Lower lobe of right lung (tissue), 2 donors: Measurements from ENCODE around the gene DUSP2. TPM values are rescaled to one million over a fixed set of nuclear protein-coding genes. Genes with fewer than 3 reads are reported as not detected.

Experiments used
- ATAC-seq, 2 donors: fragments of 200-7000 bp; cut with Tn5 transposase; one replicate each; pipeline ENCODE4 v1.9.1; 2020 to 2022; ENCODE audit warnings: mild to moderate bottlenecking in 2 of 2, moderate library complexity in 2 of 2
- DNase-seq: peaks from one replicate; pipeline ENCODE4 v3.0.0-alpha.2; 2020
- H3K27ac ChIP-seq: fragments of 200-600 bp; one replicate; pipeline ENCODE4 v1.8.0; 2022
- H3K27me3 ChIP-seq: fragments of 200-600 bp; one replicate; pipeline ENCODE4 v1.8.0; 2022; ENCODE audit warnings: low read depth
- H3K36me3 ChIP-seq: fragments of 200-600 bp; one replicate; pipeline ENCODE4 v1.8.0; 2022; ENCODE audit warnings: mild to moderate bottlenecking
- H3K4me1 ChIP-seq: fragments of 200-600 bp; one replicate; pipeline ENCODE4 v1.8.0; 2022
- H3K4me3 ChIP-seq: fragments of 200-600 bp; one replicate; pipeline ENCODE4 v1.8.0; 2022; ENCODE audit warnings: mild to moderate bottlenecking
- H3K9me3 ChIP-seq: fragments of 200-600 bp; one replicate; pipeline ENCODE4 v1.8.0; 2022
- intact Hi-C: fragments of 100-400 bp; cut with DNase I; formaldehyde crosslinking; loops from one replicate; pipeline ENCODE4 v1.11.0; 2022
- total RNA-seq: library from RNA; stranded (reverse); fragmentation: NEBNext Ultra II Directional; extraction: Animal tissue kit (Norgen Biotek cat#: 25700); gene quantifications from one replicate; pipeline ENCODE4 v1.2.1, GENCODE V29; 2021
- TF ChIP-seq, protein P1 (sequence below): fragments of 200-600 bp; IDR thresholded peaks from one replicate; pipeline ENCODE4 v1.8.0; 2022; ENCODE audit warnings: antibody characterized with exemption, mild to moderate bottlenecking
- donor health status: DM: no; HTN: yes; CAD: no; lungs with severe emphysema.

Gene DUSP2
- total RNA-seq, 1 donor from 2014 or later, result 5.5 TPM

DNA sequence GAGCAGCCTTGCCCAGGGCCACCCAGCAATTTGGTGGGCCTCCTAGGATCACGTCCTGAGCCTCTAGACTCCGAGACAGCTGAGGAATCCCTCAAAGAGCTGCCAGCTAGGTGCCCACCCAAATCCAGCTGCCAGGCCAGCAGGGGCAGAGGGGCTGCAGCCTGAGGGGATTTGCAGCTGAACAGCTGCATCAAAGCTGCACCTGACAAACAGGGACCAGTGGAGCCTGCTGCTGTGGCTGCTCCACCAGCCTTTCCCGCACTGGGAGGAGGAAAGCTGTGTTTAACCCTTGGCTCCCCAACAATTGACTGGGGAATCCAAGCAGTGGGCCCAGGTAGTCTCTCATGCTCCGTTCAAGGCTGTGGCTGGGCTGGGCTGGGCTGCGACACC, 37.1 kb downstream of the DUSP2 start:
- Histone ChIP-seq H3K4me3 (no peak overlapping the region), H3K4me1 (no peaks in the 10 kb centered on the region), H3K9me3 (peaks cover 9% of the 10 kb centered on the region), H3K27me3 (peaks cover 6% of the 10 kb centered on the region), H3K36me3 (no peaks in the 10 kb centered on the region), H3K27ac (no peak overlapping the region)
- TF ChIP-seq, protein P1, sequence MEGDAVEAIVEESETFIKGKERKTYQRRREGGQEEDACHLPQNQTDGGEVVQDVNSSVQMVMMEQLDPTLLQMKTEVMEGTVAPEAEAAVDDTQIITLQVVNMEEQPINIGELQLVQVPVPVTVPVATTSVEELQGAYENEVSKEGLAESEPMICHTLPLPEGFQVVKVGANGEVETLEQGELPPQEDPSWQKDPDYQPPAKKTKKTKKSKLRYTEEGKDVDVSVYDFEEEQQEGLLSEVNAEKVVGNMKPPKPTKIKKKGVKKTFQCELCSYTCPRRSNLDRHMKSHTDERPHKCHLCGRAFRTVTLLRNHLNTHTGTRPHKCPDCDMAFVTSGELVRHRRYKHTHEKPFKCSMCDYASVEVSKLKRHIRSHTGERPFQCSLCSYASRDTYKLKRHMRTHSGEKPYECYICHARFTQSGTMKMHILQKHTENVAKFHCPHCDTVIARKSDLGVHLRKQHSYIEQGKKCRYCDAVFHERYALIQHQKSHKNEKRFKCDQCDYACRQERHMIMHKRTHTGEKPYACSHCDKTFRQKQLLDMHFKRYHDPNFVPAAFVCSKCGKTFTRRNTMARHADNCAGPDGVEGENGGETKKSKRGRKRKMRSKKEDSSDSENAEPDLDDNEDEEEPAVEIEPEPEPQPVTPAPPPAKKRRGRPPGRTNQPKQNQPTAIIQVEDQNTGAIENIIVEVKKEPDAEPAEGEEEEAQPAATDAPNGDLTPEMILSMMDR, result no peak
- no peak for ATAC-seq
- peak; percentile 17 for DNase-seq
- intact Hi-C loops, result no loop called here

DNA sequence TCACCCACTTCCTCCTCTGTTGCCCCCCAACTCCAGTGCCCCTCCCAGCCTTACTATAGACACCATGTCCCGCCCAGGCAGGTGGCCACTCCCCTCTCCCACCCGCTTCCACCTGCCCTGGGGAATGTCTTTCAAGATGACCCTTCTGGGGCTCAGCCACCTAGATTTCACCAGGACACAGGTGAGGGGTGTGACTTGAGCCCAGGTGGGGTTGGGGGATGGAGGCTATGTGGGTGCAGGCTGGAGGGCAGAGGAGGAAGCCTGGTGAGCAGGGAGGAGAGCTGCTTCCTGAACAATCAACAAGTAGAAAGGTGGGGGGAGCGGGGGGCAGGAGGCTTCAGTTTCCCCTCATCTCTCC, 37.6 kb downstream of the DUSP2 start:
- DNase-seq, result peak; percentile 23
- ATAC-seq, result no peak
- no peaks in the 10 kb centered on the region for H3K4me1 ChIP-seq
- H3K36me3 ChIP-seq, result no peaks in the 10 kb centered on the region
- peaks cover 9% of the 10 kb centered on the region for H3K9me3 ChIP-seq
- H3K4me3 ChIP-seq, result no peak overlapping the region
- peaks cover 6% of the 10 kb centered on the region for H3K27me3 ChIP-seq
- intact Hi-C loops, result no loop called here
- TF ChIP-seq, protein P1, result no peak
- no peak overlapping the region for H3K27ac ChIP-seq

DNA sequence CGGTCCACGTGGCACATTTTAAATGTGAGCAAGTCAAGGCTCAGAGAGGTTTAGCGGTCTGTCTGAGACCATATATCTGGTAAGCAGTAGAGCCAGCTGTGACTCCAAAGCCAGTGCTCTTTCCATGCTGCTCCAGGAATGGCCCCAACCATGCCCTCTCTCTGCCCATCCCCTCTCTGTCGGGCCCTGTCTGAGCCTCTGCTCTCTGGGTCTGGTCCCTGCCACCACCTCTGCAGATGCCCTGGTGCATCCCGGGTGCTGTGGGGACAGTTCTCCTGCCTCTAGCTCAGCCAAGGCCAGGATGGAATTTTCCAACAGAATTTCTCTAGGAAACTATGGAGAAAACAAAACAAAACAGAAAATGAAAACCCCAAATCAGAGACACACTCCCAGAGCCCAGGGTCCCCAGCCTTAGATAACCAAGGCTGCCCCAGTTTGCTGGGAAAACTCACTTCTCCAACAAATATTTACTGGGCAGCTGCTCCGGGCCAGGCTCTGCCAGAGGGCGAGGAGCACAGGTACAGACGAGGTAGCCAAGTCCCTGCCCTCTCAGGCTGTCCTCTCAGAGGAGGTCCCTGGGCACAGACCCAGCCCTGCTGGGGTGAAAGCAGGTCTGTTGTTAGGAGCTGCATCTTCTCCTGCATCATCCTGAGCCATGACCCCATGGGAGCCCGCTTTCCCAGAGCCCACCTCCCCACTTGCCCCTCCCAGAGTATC, 38.1 kb downstream of the DUSP2 start:
- no peak overlapping the region for H3K4me3 ChIP-seq
- H3K27me3 ChIP-seq, result peaks cover 6% of the 10 kb centered on the region
- H3K36me3 ChIP-seq, result no peaks in the 10 kb centered on the region
- ATAC-seq, result no peak
- TF ChIP-seq, protein P1, result no peak
- intact Hi-C loops, result no loop called here
- H3K4me1 ChIP-seq, result no peaks in the 10 kb centered on the region
- DNase-seq, result peak; percentile 17
- H3K27ac ChIP-seq, result no peak overlapping the region
- H3K9me3 ChIP-seq, result peaks cover 9% of the 10 kb centered on the region

DNA sequence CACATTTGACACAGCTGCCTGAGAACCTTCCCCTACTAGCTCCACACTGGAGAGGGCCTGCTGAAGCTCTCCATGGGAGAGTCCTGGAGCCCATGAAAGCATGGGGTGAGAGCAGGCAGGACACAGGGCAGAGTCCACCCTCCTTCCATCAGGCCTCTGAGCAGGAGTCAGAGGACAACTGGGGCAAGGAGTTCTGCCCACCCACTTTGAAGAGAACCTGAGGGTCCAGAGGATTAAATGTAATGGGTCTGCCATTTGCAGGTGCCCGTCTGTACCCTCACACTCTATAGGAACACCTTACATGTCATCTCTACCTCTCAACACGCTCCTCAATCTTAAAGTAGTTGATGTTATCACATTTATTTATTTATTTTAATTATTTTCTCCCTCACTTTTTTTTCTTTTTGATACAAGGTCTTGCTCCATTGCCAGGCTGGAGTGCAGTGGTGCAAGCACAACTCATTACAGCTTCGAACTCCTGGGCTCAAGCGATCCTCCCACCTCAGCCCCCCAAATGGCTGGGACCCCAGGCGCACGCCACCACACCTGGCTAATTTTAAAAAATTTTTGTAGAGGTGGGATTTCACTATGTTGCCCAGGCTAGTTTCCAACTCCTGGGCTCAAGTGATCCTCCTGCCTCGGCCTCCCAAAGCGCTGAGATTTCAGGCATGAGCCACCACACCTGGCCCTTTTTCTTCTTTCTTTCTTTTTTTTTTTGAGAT, 39.1 kb downstream of the DUSP2 start:
- Histone ChIP-seq H3K4me1 (no peaks in the 10 kb centered on the region), H3K9me3 (peaks cover 9% of the 10 kb centered on the region), H3K27me3 (peaks cover 6% of the 10 kb centered on the region), H3K27ac (no peak overlapping the region), H3K4me3 (no peak overlapping the region), H3K36me3 (no peaks in the 10 kb centered on the region)
- TF ChIP-seq, protein P1, result no peak
- no peak for ATAC-seq
- intact Hi-C loops, result no loop called here
- peak; percentile 14 for DNase-seq

DNA sequence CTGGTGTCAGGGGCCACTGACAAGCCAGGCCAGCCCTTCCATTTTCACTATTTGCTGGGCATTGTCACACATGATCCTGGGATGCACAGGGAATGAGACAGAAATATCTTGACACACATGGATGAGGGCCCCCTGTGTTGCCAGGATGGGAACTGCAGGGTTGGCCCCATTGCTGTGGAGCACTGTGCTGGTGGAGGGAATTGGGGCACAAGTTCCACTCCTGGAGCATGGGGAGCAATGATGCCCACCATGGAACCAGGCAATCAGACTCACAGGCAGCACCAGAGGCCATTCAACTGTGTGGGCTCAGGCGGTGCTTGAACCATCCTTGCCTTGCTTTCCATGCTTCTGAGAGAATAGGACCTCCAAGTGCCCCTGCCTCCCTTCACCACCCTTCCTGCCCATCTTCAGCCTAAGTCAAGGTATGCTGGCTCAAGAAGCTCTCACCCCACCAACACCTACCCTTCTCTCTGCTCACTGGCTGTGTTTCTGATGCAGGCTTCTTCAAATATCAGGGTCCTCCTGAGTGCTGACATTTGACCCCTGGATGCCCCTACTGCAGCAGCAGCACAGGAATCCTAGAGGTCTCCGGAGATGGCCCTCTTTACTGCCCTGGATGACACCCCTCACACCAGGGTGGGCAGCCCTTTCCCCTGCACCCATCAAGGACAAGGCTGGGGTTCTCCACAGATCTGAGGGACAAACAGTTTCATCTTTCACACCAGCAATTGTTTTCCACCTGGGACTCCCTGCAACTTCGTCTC, 39.9 kb downstream of the DUSP2 start:
- intact Hi-C loops, result no loop called here
- H3K36me3 ChIP-seq, result no peaks in the 10 kb centered on the region
- DNase-seq (peak; percentile 19), ATAC-seq (no peak)
- peaks cover 9% of the 10 kb centered on the region for H3K9me3 ChIP-seq
- H3K27ac ChIP-seq, result no peak overlapping the region
- TF ChIP-seq, protein P1, result no peak
- peaks cover 6% of the 10 kb centered on the region for H3K27me3 ChIP-seq
- no peak overlapping the region for H3K4me3 ChIP-seq
- H3K4me1 ChIP-seq, result peaks cover under 1% of the 10 kb centered on the region
